Neural cell (in vitro differentiated cells): ENCODE results near the gene KRTAP1-3. TPM values are rescaled to one million over a fixed set of nuclear protein-coding genes. Genes with fewer than 3 reads are reported as not detected.

ENCODE experiments used
- H2AFZ ChIP-seq: fragments of 200-600, 300-800 bp; sonication (generic), shearing (Covaris generic); 2 replicates; pipeline ENCODE4 v1.6.0; 2014; ENCODE audit warnings: low read depth, mild to moderate bottlenecking, antibody characterized with exemption, low read length, moderate library complexity
- H3F3A ChIP-seq: fragments of 200-600 bp; shearing (Covaris generic); 2 replicates; pipeline ENCODE4 v1.6.1; 2016; ENCODE audit warnings: mild to moderate bottlenecking, moderate library complexity, mixed read lengths, antibody characterized with exemption, low read length; ENCODE audit not compliant: insufficient read depth, poor library complexity, severe bottlenecking
- H3K27ac ChIP-seq: fragments of 200-600, 300-800 bp; sonication (generic), shearing (Covaris generic); 2 replicates; pipeline ENCODE4 v1.5.1; 2014; ENCODE audit warnings: mild to moderate bottlenecking, low read length, moderate library complexity
- H3K27me3 ChIP-seq: fragments of 300-800, 200-600 bp; sonication (generic), shearing (Covaris generic); 2 replicates; pipeline ENCODE4 v1.6.0; 2014; ENCODE audit warnings: mild to moderate bottlenecking, low read depth, low read length, moderate library complexity; ENCODE audit not compliant: insufficient read depth
- H3K36me3 ChIP-seq: fragments of 300-800, 200-600 bp; sonication (generic), shearing (Covaris generic); 2 replicates; pipeline ENCODE4 v1.5.1; 2014; ENCODE audit warnings: mild to moderate bottlenecking, antibody characterized with exemption, low read length, moderate library complexity; ENCODE audit not compliant: insufficient read depth
- H3K4me2 ChIP-seq: fragments of 300-800, 200-600 bp; sonication (generic), shearing (Covaris generic); 2 replicates; pipeline ENCODE4 v1.6.0; 2014; ENCODE audit warnings: mild to moderate bottlenecking, low read length
- H3K4me3 ChIP-seq: fragments of 300-800, 200-600 bp; sonication (generic), shearing (Covaris generic); 2 replicates; pipeline ENCODE4 v1.5.1; 2014; ENCODE audit warnings: mild to moderate bottlenecking, low read length, moderate library complexity
- H3K79me2 ChIP-seq: fragments of 200-600 bp; shearing (Covaris generic); replicated peaks from 2 replicates; pipeline ENCODE4 v1.6.0; 2014; ENCODE audit warnings: mild to moderate bottlenecking, low read length, moderate library complexity; ENCODE audit not compliant: insufficient read depth
- H3K9ac ChIP-seq: fragments of 300-800, 200-600 bp; sonication (generic), shearing (Covaris generic); 2 replicates; pipeline ENCODE4 v1.6.1; 2016; ENCODE audit warnings: mild to moderate bottlenecking, low read length, mixed read lengths
- H3K9me2 ChIP-seq: fragments of 200-600 bp; shearing (Covaris generic); 2 replicates; pipeline ENCODE4 v1.6.1; 2016; ENCODE audit warnings: mild to moderate bottlenecking, low read length, mixed read lengths; ENCODE audit not compliant: insufficient read depth
- H3K9me3 ChIP-seq: fragments of 200-600, 300-800 bp; sonication (generic), shearing (Covaris generic); 2 replicates; pipeline ENCODE4 v1.6.1; 2016; ENCODE audit warnings: mild to moderate bottlenecking, mixed run types, low read length, moderate library complexity, mixed read lengths
- H4K20me1 ChIP-seq: fragments of 200-600 bp; shearing (Covaris generic); 2 replicates; pipeline ENCODE4 v1.6.1; 2016; ENCODE audit warnings: mild to moderate bottlenecking, mixed run types; ENCODE audit not compliant: insufficient read depth
- EP300 ChIP-seq: fragments of 450-650 bp; conservative IDR thresholded peaks from 2 replicates; pipeline ENCODE4 v1.6.1; 2014; ENCODE audit warnings: antibody characterized with exemption, mild to moderate bottlenecking, moderate library complexity; ENCODE audit not compliant: poor library complexity, severe bottlenecking
- EZH2 ChIP-seq: fragments of 200-600, 300-800 bp; shearing (Covaris generic), sonication (generic); IDR thresholded peaks from 2 replicates; pipeline ENCODE4 v1.6.1; 2014; ENCODE audit warnings: antibody characterized with exemption, low read length, borderline replicate concordance, mild to moderate bottlenecking; ENCODE audit not compliant: insufficient read depth, poor library complexity, severe bottlenecking
- MXI1 ChIP-seq: fragments of 450-650 bp; conservative IDR thresholded peaks from 2 replicates; pipeline ENCODE4 v1.6.1; 2014; ENCODE audit warnings: antibody characterized with exemption, mild to moderate bottlenecking; ENCODE audit not compliant: poor library complexity, severe bottlenecking
- POLR2AphosphoS5 ChIP-seq: IDR thresholded peaks from 2 replicates; pipeline ENCODE4 v1.6.1; 2012
- RAD21 ChIP-seq: fragments of 450-650 bp; conservative IDR thresholded peaks from 2 replicates; pipeline ENCODE4 v1.6.1; 2014; ENCODE audit warnings: antibody characterized with exemption, mild to moderate bottlenecking, moderate library complexity
- REST ChIP-seq: IDR thresholded peaks from 2 replicates; pipeline ENCODE4 v1.6.1; 2012; ENCODE audit warnings: borderline replicate concordance
- SMC3 ChIP-seq: fragments of 450-650 bp; conservative IDR thresholded peaks from 2 replicates; pipeline ENCODE4 v1.6.1; 2014; ENCODE audit warnings: antibody characterized with exemption, mild to moderate bottlenecking, moderate library complexity; ENCODE audit not compliant: poor library complexity
- TAF1 ChIP-seq: IDR thresholded peaks from 2 replicates; pipeline ENCODE4 v1.6.1; 2012; ENCODE audit warnings: low read depth
- polyA plus RNA-seq: library from polyadenylated mRNA; depleted of rRNA; stranded (reverse); fragments of >200 nt; gene quantifications from 2 replicates; pipeline ENCODE4 v1.2.3, GENCODE V29; 2014
- TF ChIP-seq, protein P1 (sequence below): fragments of 450-650 bp; IDR thresholded peaks from 2 replicates; pipeline ENCODE4 v1.5.1; 2014; ENCODE audit warnings: antibody characterized with exemption, mild to moderate bottlenecking, moderate library complexity; ENCODE audit not compliant: poor library complexity, severe bottlenecking

Gene KRTAP1-3
- polyA plus RNA-seq, 1 donor from 2014 or later = not detected

DNA sequence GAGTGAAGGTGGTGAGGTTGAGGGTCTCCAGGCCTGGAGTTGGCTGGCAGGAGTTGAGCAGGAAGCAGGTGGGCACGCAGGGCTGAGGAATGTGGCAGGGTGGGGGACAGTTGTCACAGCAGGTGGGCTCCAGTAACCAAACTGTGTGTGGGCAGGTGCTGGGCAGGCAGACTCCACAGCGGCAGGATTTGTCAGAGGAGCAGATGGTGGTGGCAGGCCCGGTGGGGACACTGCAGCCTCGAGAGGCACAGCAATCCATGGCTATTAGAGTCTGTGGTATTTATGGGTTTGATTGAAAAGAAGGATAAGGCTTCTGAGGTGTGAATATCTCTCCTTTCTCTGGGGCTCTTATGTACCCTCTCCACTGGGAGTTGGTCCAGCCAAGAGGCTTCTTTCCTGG, 40.8 kb downstream of the KRTAP1-3 start, which contains the start of gene KRTAP3-3:
KRTAP3-3 (minus strand) TSS at position 326 of the 400 bp plus-strand sequence; CDS start at position 259, 67 bp downstream.
- Histone ChIP-seq H3K36me3 (no peaks in the 10 kb centered on the region), H3K4me2 (no peak within 1 kb of the TSS), H2AFZ (no peak within 1 kb of the TSS), H3K9me2 (no peaks in the 10 kb centered on the region), H4K20me1 (no peaks in the 10 kb centered on the region), H3K9me3 (no peaks in the 10 kb centered on the region), H3F3A (no peaks in the 10 kb centered on the region), H3K27ac (no peak within 1 kb of the TSS), H3K4me3 (no peak within 1 kb of the TSS), H3K27me3 (no peaks in the 10 kb centered on the region), H3K79me2 (no peaks in the 10 kb centered on the region), H3K9ac (no peak within 1 kb of the TSS)
- TF ChIP-seq TAF1 (no peak), MXI1 (no peak), RAD21 (no peak), REST (no peak), EZH2 (no peak), EP300 (no peak), POLR2AphosphoS5 (no peak), SMC3 (no peak)
- TF ChIP-seq, protein P1, sequence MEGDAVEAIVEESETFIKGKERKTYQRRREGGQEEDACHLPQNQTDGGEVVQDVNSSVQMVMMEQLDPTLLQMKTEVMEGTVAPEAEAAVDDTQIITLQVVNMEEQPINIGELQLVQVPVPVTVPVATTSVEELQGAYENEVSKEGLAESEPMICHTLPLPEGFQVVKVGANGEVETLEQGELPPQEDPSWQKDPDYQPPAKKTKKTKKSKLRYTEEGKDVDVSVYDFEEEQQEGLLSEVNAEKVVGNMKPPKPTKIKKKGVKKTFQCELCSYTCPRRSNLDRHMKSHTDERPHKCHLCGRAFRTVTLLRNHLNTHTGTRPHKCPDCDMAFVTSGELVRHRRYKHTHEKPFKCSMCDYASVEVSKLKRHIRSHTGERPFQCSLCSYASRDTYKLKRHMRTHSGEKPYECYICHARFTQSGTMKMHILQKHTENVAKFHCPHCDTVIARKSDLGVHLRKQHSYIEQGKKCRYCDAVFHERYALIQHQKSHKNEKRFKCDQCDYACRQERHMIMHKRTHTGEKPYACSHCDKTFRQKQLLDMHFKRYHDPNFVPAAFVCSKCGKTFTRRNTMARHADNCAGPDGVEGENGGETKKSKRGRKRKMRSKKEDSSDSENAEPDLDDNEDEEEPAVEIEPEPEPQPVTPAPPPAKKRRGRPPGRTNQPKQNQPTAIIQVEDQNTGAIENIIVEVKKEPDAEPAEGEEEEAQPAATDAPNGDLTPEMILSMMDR = no peak

- Histone ChIP-seq H3F3A (no peaks in the 10 kb centered on the region), H3K4me3 (no peak overlapping the region), H3K27ac (no peak overlapping the region), H3K27me3 (no peaks in the 10 kb centered on the region), H3K4me2 (no peak overlapping the region), H2AFZ (no peak overlapping the region), H3K9ac (no peak overlapping the region), H3K36me3 (no peaks in the 10 kb centered on the region), H4K20me1 (no peaks in the 10 kb centered on the region), H3K9me3 (no peaks in the 10 kb centered on the region), H3K9me2 (no peaks in the 10 kb centered on the region), H3K79me2 (no peaks in the 10 kb centered on the region)
- no peak for TF ChIP-seq EP300
- TF ChIP-seq REST = no peak
- no peak for TF ChIP-seq POLR2AphosphoS5
- no peak for TF ChIP-seq RAD21
- TF ChIP-seq TAF1 = no peak
- TF ChIP-seq SMC3 = no peak
- TF ChIP-seq MXI1 = no peak
- TF ChIP-seq EZH2 = no peak
- TF ChIP-seq, protein P1 = no peak
Observed at GRCh38 chr17:40993084-40993483, 41.6 kb downstream of the KRTAP1-3 start.
